ENCODE measurements around the gene OAF.

The OAF gene

DNA sequence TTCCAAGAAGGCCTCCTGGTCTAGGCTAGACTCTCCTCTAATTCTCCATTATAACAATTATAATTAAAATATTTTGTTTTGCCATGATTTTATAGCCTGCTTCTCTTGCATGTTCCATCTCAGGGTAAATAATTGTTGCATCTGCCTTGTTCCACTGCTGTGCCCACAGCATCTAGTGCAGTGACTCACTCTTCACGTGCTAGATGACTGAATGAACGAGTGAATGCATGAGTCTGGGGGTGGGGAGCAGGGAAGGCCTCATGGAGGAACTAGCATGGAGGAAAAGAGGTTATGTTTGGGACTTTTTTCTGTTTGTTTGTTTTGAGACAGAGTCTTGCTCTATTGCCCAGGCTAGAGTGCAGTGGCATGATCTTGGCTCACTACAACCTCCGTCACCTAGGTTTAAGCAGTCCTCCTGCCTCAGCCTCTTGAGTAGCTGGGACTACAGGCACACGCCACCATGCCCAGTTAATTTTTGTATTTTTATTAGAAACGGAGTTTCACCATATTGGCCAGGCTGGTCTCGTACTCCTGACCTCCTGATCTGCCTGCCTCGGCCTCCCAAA lies 5.2 kb upstream of the OAF start:
- no peak for DNase-seq

DNA sequence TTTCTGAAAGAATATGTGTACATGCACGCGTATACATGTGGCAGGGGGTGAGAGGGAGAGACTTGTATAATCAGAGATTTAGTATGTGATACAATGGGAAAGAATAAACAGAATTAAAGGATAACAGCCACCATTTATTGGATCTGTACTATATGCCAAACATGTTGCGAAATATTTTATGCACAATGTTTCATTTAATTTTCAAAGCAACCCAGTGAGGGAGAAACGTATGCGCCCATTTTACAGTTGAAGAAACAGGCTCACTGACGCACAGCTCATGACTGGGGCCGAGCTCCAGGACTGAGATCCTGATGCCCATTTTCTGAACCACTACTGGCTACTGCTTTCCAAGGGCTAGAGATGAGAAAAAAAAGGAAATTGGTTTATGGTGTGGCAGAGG lies 3.3 kb upstream of the OAF start:
- no peak for DNase-seq

GRCh38 chr11:120208001-120208441 lies 2.8 kb upstream of the OAF start:
- peak; percentile 44 for DNase-seq

- DNase-seq, result no peak
These were observed 2.1 kb upstream of the OAF start for GRCh38 chr11:120208777-120209176.

DNA sequence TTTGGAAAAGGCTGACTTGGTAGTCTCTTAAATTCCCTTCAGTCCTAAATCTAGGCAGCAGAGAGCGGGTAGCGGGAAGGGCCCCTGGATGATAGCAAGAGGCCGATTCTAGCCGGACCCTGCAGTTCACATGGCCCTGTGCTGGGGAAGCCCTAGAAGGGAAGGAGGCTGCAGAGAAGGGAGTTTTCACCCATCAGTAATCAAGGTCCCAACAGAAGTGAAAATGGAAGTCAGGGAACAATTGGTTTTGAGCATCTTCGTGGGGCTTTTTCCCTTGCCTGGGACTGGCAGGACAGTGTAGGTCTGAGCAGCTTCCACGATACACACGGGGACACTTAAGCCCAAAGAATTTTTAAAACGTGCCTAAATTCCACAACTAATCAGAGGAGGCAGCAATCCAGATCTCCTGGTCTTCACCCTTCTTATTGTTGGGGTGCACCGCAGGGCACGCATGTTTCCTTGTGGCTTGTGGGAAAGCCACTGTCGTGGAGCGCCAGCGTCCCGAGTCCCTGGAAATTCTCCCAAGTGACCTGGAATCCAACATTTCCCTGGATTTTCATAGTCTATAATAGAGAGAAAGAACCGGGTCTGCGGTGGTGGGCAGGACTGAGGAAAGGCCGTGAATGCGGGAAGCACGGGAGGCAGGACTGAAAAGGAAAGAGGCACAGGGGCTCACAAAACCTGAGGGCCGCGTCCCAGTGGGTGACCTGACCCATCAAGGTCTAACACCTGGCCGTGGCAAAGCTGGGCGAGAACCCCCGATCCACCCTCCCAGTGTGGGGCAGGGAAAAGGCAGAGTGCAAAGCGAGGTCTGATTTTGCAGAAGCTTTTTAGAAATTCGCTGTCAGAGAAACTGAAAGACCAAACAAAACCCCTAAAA lies 846 bp upstream of the OAF start:
- DNase-seq, result no peak

DNA sequence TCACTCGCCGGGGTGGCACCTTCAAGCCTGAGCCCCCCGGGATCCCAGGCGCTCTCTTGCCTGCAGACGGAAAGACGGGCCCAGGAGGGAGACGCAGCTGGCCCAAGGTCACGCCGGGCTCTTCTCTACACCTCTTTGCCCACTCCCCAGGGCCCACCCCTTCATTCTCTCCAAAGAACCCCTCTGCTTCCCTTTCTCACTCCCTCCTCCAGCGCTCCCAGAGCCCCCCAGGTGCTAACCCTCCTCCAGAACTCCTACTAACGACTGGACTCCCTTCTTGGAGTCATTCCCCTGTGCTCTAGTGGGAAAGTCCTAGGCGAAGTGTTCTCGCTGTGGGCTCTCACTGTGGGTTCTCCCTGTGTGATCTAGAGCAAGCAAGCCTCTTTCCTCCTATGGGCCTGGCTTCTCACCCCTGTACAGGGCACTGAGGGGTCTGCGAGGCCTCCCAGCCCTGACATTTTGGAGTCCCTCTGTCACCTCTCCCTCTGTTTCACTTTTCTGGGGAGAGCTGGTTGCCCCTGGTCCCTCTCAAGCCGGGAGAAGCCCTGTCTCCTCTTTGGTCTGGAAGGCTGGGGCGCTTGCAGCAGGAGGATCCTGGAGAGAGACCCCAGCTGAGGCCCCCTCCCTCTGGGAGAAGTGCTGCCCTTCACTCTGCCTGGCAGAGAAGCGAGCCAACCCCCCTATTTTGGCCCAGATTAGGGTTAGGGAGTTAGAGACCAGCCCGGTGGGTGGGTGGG lies 858 bp downstream of the OAF start:
- DNase-seq, result peak; percentile 63

- DNase-seq, result no peak
These were observed 1.5 kb downstream of the OAF start for GRCh38 chr11:120212259-120212878.

- DNase-seq, result no peak
These were observed 2.1 kb downstream of the OAF start for GRCh38 chr11:120212926-120213325.

DNA sequence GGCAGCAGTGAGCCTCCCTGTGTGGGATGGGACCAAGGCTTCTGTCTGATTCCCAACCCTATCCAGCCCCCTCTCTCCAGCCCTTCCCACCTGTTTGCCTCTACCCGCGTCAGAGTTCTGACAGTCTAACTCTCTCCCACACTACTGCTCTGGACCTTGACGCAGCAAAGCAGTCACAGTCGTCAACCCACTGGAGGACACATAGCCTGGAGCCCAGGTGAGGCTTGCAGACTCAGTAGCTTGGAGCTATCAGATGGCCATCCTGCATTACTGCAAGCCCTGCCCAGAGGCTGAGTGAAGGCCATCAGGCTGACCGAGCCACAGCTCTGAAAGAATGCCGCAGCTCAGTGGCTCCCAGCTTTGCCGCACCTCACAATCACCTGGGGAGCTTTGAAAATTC lies 3.7 kb downstream of the OAF start:
- no peak for DNase-seq

DNA sequence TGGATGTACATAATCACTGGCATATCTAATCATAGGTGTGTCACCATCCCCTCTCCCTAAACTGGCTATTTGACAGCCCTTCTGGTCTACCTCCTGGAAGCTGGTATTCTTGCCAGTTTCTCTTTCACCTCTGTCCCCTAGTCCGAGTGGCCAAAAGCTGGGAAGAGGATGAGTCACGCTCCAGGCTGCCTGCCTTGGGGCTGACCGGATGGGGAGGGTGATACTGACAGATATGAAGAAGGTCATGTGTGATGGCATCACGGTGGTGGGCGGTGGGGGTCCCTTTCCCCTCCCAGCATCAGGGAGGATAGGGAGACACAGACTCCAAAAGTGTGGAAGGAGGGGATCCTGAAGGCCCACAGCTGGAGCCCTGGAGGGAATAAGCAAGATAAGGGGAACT lies 4.8 kb downstream of the OAF start:
- DNase-seq, result no peak

- DNase-seq, result no peak
These were observed 5.7 kb downstream of the OAF start for GRCh38 chr11:120216426-120217102.

DNA sequence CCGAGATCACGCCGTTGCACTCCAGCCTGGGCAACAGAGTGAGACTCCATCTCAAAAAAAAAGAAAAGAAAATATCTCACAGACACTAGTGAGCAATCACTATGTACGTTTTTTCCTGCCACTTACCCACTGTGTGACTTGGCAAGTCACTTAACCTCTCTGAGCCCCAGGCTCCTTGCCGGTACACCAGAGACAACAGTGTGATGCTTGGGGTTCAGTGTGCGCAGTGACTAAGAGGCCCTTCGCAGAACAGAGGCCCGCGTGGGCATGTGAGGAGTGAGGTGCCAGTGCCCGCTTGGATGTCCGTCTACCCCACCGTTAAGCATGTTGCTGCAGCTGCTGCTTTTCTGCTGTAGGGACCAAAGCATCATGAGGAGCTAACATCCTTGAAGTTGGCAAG lies 6.7 kb downstream of the OAF start:
- no peak for DNase-seq

GRCh38 chr11:120217941-120218694 lies 7.3 kb downstream of the OAF start:
- peak; percentile 43 for DNase-seq

GRCh38 chr11:120218695-120219033 lies 7.8 kb downstream of the OAF start:
- DNase-seq, result no peak

GRCh38 chr11:120219232-120219937 lies 8.6 kb downstream of the OAF start:
- peak; percentile 47 for DNase-seq

DNA sequence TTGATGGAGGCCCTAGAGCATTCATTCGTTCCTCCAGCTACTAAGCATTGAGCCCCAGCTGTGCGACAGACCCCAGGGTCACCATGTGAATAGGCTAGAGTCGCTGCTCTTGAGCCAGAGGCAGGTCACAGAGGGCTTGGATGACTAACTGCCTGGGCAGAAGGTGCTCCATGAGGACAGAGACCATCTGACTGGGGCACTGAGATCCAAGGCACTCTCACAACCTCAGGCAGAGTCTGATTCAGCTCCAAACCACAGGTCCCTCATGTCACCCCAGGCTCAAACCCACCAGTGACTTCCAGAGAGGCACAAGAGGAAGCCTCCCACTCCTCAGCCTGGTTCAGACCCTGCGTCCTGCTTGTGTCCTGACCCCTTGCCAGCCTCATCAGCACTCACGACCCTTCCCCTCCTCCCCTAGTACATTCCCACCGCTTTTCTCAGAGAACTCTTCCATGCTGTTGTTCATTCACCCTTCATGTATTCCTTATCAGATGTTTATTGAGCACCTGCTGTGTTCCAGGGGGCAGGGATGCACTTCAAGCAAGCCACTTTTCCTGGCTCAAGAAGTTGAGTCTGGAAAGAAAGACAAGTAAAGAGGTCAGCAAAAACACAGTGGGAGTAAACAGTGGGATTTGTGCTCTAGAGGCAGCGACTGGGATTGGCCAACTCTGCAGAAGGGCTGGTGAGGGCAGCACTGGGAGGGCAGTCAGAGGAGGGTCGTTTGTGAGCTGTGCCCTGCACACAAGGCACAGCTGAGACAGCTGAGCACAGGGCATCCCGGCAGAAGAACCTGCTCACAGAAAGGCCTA lies 9.3 kb downstream of the OAF start:
- DNase-seq, result no peak

GRCh38 chr11:120220747-120221037 lies 9.9 kb downstream of the OAF start:
- no peak for DNase-seq

GRCh38 chr11:120221115-120221752 lies 10.4 kb downstream of the OAF start:
- DNase-seq, result no peak

DNA sequence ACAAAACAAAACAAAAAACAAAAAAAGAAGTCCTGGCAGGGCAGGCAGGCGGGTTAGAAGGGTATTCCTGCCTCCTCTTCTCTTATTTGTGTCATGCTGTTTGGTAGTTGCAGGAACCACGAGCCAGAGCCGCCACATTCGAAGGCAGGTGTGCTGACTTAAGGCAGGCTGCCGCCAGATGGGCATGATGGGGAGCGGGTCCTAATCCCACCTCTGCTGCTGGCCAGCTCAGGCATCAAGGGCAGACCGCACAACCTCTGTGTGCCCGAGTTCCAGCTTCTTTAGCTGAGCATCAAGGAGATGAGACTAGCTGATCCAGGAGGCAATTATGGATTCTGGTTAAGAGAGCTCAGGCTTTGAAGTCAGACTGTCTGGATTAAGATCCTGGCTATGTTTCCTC lies 12.1 kb downstream of the OAF start:
- no peak for DNase-seq

DNA sequence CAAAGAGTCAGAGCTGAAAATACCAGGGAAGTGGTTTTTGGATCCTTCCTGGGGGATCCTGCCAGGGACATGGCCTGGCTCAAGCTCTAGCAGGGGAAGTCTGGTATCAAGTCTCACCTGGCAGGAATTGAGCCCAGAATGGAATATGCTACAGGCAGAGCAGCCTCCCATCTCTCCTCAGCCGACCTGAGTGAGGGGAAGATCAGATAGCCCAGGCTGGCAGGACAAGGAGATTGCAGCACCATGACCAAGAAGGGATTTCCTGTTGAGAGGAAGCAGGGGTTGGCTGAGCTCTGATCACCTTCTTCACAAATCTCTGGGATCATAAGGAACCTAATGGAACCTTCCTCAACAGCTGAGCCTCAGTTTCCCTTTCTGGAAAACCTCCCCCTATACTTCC lies 13.0 kb downstream of the OAF start:
- no peak for DNase-seq

Measured in retina (tissue), 1 donor.